CD4-positive, alpha-beta T cell treated with Interleukin-17A for 4 hours (primary cell): Measurements from ENCODE around the gene WNK3.
"Not testable (repeated sequence)": the region's sequence is repeated elsewhere in the genome, so short reads cannot be mapped to it uniquely, and the experiment has no call there.

Experiments used
- DNase-seq: peaks from one replicate; pipeline ENCODE4 v3.0.0-alpha.2; 2020; ENCODE audit warnings: mixed read lengths

Gene WNK3

GRCh38 chrX:54357414-54358377 is at the start of gene WNK3:
Gene WNK3, minus strand, starts transcription at chrX:54358046.
- DNase-seq, result peak; percentile 65

- DNase-seq, result no peak
Measured at GRCh38 chrX:54407266-54407665, 49.4 kb upstream of the WNK3 start.

- no peak for DNase-seq
Measured at GRCh38 chrX:54397113-54397512, 39.3 kb upstream of the WNK3 start.

- DNase-seq, result no peak
Measured at GRCh38 chrX:54386314-54386713, 28.5 kb upstream of the WNK3 start.

GRCh38 chrX:54384661-54385060 is 26.8 kb upstream of the WNK3 start:
- not testable (repeated sequence) for DNase-seq

- no peak for DNase-seq
Measured at GRCh38 chrX:54359408-54359807, 1.6 kb upstream of the WNK3 start.

GRCh38 chrX:54358424-54359211 is 772 bp upstream of the WNK3 start:
- DNase-seq, result peak; percentile 62

- no peak for DNase-seq
Measured at GRCh38 chrX:54352677-54353076, 5.2 kb downstream of the WNK3 start.

GRCh38 chrX:54337383-54337782 is 20.5 kb downstream of the WNK3 start:
- not testable (repeated sequence) for DNase-seq

- DNase-seq, result no peak
Measured at GRCh38 chrX:54325077-54325476, 32.8 kb downstream of the WNK3 start.

GRCh38 chrX:54320067-54320466 is 37.8 kb downstream of the WNK3 start:
- no peak for DNase-seq

- DNase-seq, result no peak
Measured at GRCh38 chrX:54306379-54306778, 51.5 kb downstream of the WNK3 start.

GRCh38 chrX:54301516-54301915 is 56.3 kb downstream of the WNK3 start:
- no peak for DNase-seq

- no peak for DNase-seq
Measured at GRCh38 chrX:54294306-54294705, 63.5 kb downstream of the WNK3 start.

GRCh38 chrX:54292755-54293154 is 65.1 kb downstream of the WNK3 start:
- DNase-seq, result no peak

GRCh38 chrX:54291758-54292157 is 66.1 kb downstream of the WNK3 start:
- no peak for DNase-seq

- DNase-seq, result no peak
Measured at GRCh38 chrX:54288968-54289367, 68.9 kb downstream of the WNK3 start.

- no peak for DNase-seq
Measured at GRCh38 chrX:54288277-54288676, 69.6 kb downstream of the WNK3 start.

GRCh38 chrX:54281676-54282075 is 76.2 kb downstream of the WNK3 start:
- no peak for DNase-seq

GRCh38 chrX:54280466-54280865 is 77.4 kb downstream of the WNK3 start:
- DNase-seq, result no peak

- no peak for DNase-seq
Measured at GRCh38 chrX:54271664-54272063, 86.2 kb downstream of the WNK3 start.

GRCh38 chrX:54248309-54248708 is 109.5 kb downstream of the WNK3 start:
- no peak for DNase-seq

GRCh38 chrX:54246866-54247265 is 111.0 kb downstream of the WNK3 start:
- no peak for DNase-seq

GRCh38 chrX:54238588-54238987 is 119.3 kb downstream of the WNK3 start:
- DNase-seq, result no peak
